A673 (cell line): ENCODE results near the gene TENM4.
"Not testable (repeated sequence)": the region's sequence is repeated elsewhere in the genome, so short reads cannot be mapped to it uniquely, and the experiment has no call there.

Source experiments
- EZH2 ChIP-seq: fragments of 200-600 bp; sonication (generic); IDR thresholded peaks from 2 replicates; pipeline ENCODE4 v1.6.1; 2017; ENCODE audit warnings: borderline replicate concordance, low read depth, mild to moderate bottlenecking, mixed read lengths, antibody characterized with exemption, low read length; ENCODE audit not compliant: poor library complexity, severe bottlenecking
- TF ChIP-seq, protein P1 (sequence below): fragments of 300-800, 200-600 bp; sonication (generic); conservative IDR thresholded peaks from 2 replicates; pipeline ENCODE4 v1.5.1; 2017; ENCODE audit warnings: low read depth, mild to moderate bottlenecking, antibody characterized with exemption, low read length, moderate library complexity, mixed read lengths

DNA sequence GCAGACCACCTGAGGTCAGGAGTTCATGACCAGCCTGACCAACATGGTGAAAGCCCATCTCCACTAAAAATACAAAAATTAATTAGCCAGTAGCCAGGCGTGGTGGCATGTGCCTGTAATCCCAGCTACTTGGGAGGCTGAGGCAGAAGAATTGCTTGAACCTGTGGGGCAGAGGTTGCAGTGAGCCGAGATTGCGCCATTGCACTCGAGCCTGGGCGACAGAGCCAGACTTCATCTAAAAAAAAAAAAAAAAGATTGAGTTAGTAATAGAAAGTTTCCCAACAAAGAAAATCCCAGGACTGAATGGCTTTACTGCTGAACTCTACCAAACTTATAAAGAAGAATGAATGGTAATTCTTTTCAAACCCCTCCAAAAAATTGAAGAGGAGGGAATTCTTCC lies 803.3 kb downstream of the TENM4 start:
- TF ChIP-seq, protein P1, sequence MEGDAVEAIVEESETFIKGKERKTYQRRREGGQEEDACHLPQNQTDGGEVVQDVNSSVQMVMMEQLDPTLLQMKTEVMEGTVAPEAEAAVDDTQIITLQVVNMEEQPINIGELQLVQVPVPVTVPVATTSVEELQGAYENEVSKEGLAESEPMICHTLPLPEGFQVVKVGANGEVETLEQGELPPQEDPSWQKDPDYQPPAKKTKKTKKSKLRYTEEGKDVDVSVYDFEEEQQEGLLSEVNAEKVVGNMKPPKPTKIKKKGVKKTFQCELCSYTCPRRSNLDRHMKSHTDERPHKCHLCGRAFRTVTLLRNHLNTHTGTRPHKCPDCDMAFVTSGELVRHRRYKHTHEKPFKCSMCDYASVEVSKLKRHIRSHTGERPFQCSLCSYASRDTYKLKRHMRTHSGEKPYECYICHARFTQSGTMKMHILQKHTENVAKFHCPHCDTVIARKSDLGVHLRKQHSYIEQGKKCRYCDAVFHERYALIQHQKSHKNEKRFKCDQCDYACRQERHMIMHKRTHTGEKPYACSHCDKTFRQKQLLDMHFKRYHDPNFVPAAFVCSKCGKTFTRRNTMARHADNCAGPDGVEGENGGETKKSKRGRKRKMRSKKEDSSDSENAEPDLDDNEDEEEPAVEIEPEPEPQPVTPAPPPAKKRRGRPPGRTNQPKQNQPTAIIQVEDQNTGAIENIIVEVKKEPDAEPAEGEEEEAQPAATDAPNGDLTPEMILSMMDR = not testable (repeated sequence)
- not testable (repeated sequence) for TF ChIP-seq EZH2
